Sigmoid colon (tissue), 7 donors: ENCODE measurements around the gene C10orf120. TPM values are rescaled to one million over a fixed set of nuclear protein-coding genes. Genes with fewer than 3 reads are reported as not detected.

Experiments
- DNase-seq: peaks from one replicate; pipeline ENCODE4 v3.0.0-alpha.2; 2019
- H3K27ac ChIP-seq, 4 donors: fragments of 200-600 bp; sonication (generic); one replicate each; pipeline ENCODE4 v1.5.1; 2016 to 2019; ENCODE audit warnings: mild to moderate bottlenecking in 1 of 4
- H3K27me3 ChIP-seq, 3 donors: fragments of 200-600 bp; sonication (generic); one replicate each; pipeline ENCODE4 v1.5.1; 2019; ENCODE audit warnings: mild to moderate bottlenecking in 1 of 3
- H3K36me3 ChIP-seq, 4 donors: fragments of 200-600 bp; sonication (generic); one replicate each; pipeline ENCODE4 v1.5.1; 2016 to 2019
- H3K4me1 ChIP-seq, 4 donors: fragments of 200-600 bp; sonication (generic); one replicate each; pipeline ENCODE4 v1.5.1; 2017 to 2019
- H3K4me3 ChIP-seq, 4 donors: fragments of 200-600 bp; sonication (generic); one replicate each; pipeline ENCODE4 v1.5.1; 2017 to 2019; ENCODE audit warnings: mild to moderate bottlenecking in 2 of 4, moderate library complexity in 1 of 4
- H3K9me3 ChIP-seq, 4 donors: fragments of 200-600 bp in 3 of 4; sonication (generic) in 3 of 4; one replicate each; pipeline versions ENCODE4 v1.5.1 to v1.6.1; 2013 to 2019
- CTCF ChIP-seq, 4 experiments: fragments of 450-650 bp in 3 of 4; fragments of 200-600 bp in 1 of 4; IDR thresholded peaks; one replicate each; pipeline ENCODE4 v1.5.1; 2016 to 2019; ENCODE audit warnings: antibody characterized with exemption in 4 of 4, mild to moderate bottlenecking in 3 of 4, moderate library complexity in 2 of 4
- EP300 ChIP-seq, 4 donors: sonication (generic); formaldehyde crosslinking; IDR thresholded peaks; one replicate each; pipeline ENCODE4 v1.6.1; 2017; ENCODE audit warnings: antibody characterized with exemption in 4 of 4
- POLR2A ChIP-seq, 2 donors: fragments of 450-650 bp; IDR thresholded peaks; one replicate each; pipeline ENCODE4 v1.6.1; 2016; ENCODE audit warnings: antibody characterized with exemption in 2 of 2, mild to moderate bottlenecking in 2 of 2, moderate library complexity in 2 of 2
- POLR2AphosphoS5 ChIP-seq, 4 donors: sonication (generic); formaldehyde crosslinking; IDR thresholded peaks; one replicate each; pipeline ENCODE4 v1.6.1; 2017; ENCODE audit warnings: antibody characterized with exemption in 4 of 4
- WGBS, 2 donors: extraction: QIAGEN DNeasy Blood & Tissue Kit; methylation state at CpG; one replicate each; pipeline ENCODE4 v1.1.7; 2013; 5-methylcytosine and 5-hydroxymethylcytosine counted together
- intact Hi-C: fragments of 100-400 bp; cut with DNase I; formaldehyde crosslinking; loops from one replicate; pipeline ENCODE4 v1.15.1; 2023
- polyA plus RNA-seq, 3 donors: library from polyadenylated mRNA; stranded (reverse); fragments of 200-250 nt; gene quantifications; one replicate each; pipeline ENCODE4 v1.2.3, GENCODE V29; 2013
- total RNA-seq, 4 donors: library from RNA; depleted of rRNA; stranded (reverse); fragments of >200 nt; gene quantifications; one replicate each; pipeline ENCODE4 v1.1.0, GENCODE V29; 2016
- donor health status: healthy with polysubstance abuse.
- donor health status: Bipolar disorder and iron deficiency.
- donor health status: healthy.

Gene C10orf120
- total RNA-seq, result not detected
- not detected for polyA plus RNA-seq

GRCh38 chr10:122699796-122700455, at the start of gene C10orf120:
C10orf120 (minus strand) TSS chr10:122699846; CDS start chr10:122699790, 56 bp downstream.
- Histone ChIP-seq H3K4me1 (no peaks in the 10 kb centered on the region), H3K27ac (no peak within 1 kb of the TSS), H3K27me3 (no peaks in the 10 kb centered on the region), H3K36me3 (no peaks in the 10 kb centered on the region), H3K4me3 (no peak within 1 kb of the TSS), H3K9me3 (no peaks in the 10 kb centered on the region)
- 79 to 84% methylated on average over 5 of the region's 5 CpGs for WGBS, 2 donors
- intact Hi-C loops, result loop anchor here (10.0 kb wide), 1 partner anchor 135 kb away; the partner anchor contains the start of gene DMBT1
- TF ChIP-seq EP300 (IDR thresholded peaks at IDR 0.05) (no peak), POLR2A (IDR thresholded peaks at IDR 0.05) (no peak), CTCF (IDR thresholded peaks at IDR 0.05) (no peak), POLR2AphosphoS5 (IDR thresholded peaks at IDR 0.05) (no peak)
- no peak for DNase-seq

GRCh38 chr10:122748496-122748895, 48.9 kb upstream of the C10orf120 start:
- intact Hi-C loops, result no loop called here
- H3K4me1 ChIP-seq, result no peaks in the 10 kb centered on the region
- H3K27ac ChIP-seq, result no peak overlapping the region
- H3K9me3 ChIP-seq, result no peaks in the 10 kb centered on the region
- H3K27me3 ChIP-seq, result no peaks in the 10 kb centered on the region
- DNase-seq, result no peak
- no peak overlapping the region for H3K4me3 ChIP-seq
- 63 to 75% methylated on average over 2 of the region's 2 CpGs for WGBS, 2 donors
- TF ChIP-seq POLR2A (IDR thresholded peaks at IDR 0.05), result no peak
- no peak for TF ChIP-seq EP300 (IDR thresholded peaks at IDR 0.05)
- no peak for TF ChIP-seq CTCF (IDR thresholded peaks at IDR 0.05)
- no peak for TF ChIP-seq POLR2AphosphoS5 (IDR thresholded peaks at IDR 0.05)
- H3K36me3 ChIP-seq, result no peaks in the 10 kb centered on the region

GRCh38 chr10:122746408-122746807, 46.8 kb upstream of the C10orf120 start:
- Histone ChIP-seq H3K36me3 (no peaks in the 10 kb centered on the region), H3K27ac (no peak overlapping the region), H3K9me3 (no peaks in the 10 kb centered on the region), H3K4me1 (no peaks in the 10 kb centered on the region), H3K4me3 (no peak overlapping the region), H3K27me3 (no peaks in the 10 kb centered on the region)
- DNase-seq, result no peak
- 48 to 67% methylated on average over 6 of the region's 6 CpGs for WGBS, 2 donors
- TF ChIP-seq CTCF (IDR thresholded peaks at IDR 0.05) (no peak), EP300 (IDR thresholded peaks at IDR 0.05) (no peak)
- intact Hi-C loops, result no loop called here

GRCh38 chr10:122744257-122744656, 44.6 kb upstream of the C10orf120 start:
- 41 to 61% methylated on average over 2 of the region's 2 CpGs for WGBS, 2 donors
- no peaks in the 10 kb centered on the region for H3K9me3 ChIP-seq
- no peaks in the 10 kb centered on the region for H3K4me1 ChIP-seq
- H3K27ac ChIP-seq, result no peak overlapping the region
- no peak overlapping the region for H3K4me3 ChIP-seq
- TF ChIP-seq POLR2A (IDR thresholded peaks at IDR 0.05) (no peak), POLR2AphosphoS5 (IDR thresholded peaks at IDR 0.05) (no peak), EP300 (IDR thresholded peaks at IDR 0.05) (no peak), CTCF (IDR thresholded peaks at IDR 0.05) (no peak)
- DNase-seq, result no peak
- H3K36me3 ChIP-seq, result no peaks in the 10 kb centered on the region
- H3K27me3 ChIP-seq, result no peaks in the 10 kb centered on the region
- intact Hi-C loops, result no loop called here

- TF ChIP-seq CTCF (IDR thresholded peaks at IDR 0.05) (no peak), POLR2AphosphoS5 (IDR thresholded peaks at IDR 0.05) (no peak), POLR2A (IDR thresholded peaks at IDR 0.05) (no peak), EP300 (IDR thresholded peaks at IDR 0.05) (no peak)
- Histone ChIP-seq H3K27me3 (no peaks in the 10 kb centered on the region), H3K36me3 (no peaks in the 10 kb centered on the region), H3K9me3 (no peaks in the 10 kb centered on the region), H3K27ac (no peak overlapping the region), H3K4me1 (no peaks in the 10 kb centered on the region), H3K4me3 (no peak overlapping the region)
- DNase-seq, result no peak
- WGBS, 2 donors, result 46 to 75% methylated on average over 2 of the region's 2 CpGs
- intact Hi-C loops, result no loop called here
Measured at GRCh38 chr10:122740640-122741039, 41.0 kb upstream of the C10orf120 start.
